Measurements from ENCODE around the gene LOX.

The LOX gene

GRCh38 chr5:122062205-122062604 is 15.9 kb downstream of the LOX start:
- no peak for DNase-seq (ENCODE audit: low read depth)

GRCh38 chr5:122056913-122057312 is 21.1 kb downstream of the LOX start:
- H3K4me3 ChIP-seq (ENCODE audit: low read depth, low read length): no peak overlapping the region

More at GRCh38 chr5:122062205-122062604, 15.9 kb downstream of the LOX start:
- no peak for TF ChIP-seq CTCF (IDR thresholded peaks at IDR 0.05; ENCODE audit: control insufficient read depth, extremely low read depth, insufficient read depth)
- H3K4me3 ChIP-seq (ENCODE audit: low read depth, low read length): no peak overlapping the region

GRCh38 chr5:122054266-122054665 is 23.8 kb downstream of the LOX start:
- peak; percentile 85 for DNase-seq (ENCODE audit: low read depth)
- no peak for TF ChIP-seq CTCF (IDR thresholded peaks at IDR 0.05; ENCODE audit: control insufficient read depth, extremely low read depth, insufficient read depth)
- no peak overlapping the region for H3K4me3 ChIP-seq (ENCODE audit: low read depth, low read length)

More at GRCh38 chr5:122056913-122057312, 21.1 kb downstream of the LOX start:
- DNase-seq (ENCODE audit: low read depth): no peak
- no peak for TF ChIP-seq CTCF (IDR thresholded peaks at IDR 0.05; ENCODE audit: control insufficient read depth, extremely low read depth, insufficient read depth)

GRCh38 chr5:122053181-122054109 is 24.6 kb downstream of the LOX start:
- no peak for DNase-seq (ENCODE audit: low read depth)
- H3K4me3 ChIP-seq (ENCODE audit: low read depth, low read length): no peak overlapping the region
- no peak for TF ChIP-seq CTCF (IDR thresholded peaks at IDR 0.05; ENCODE audit: control insufficient read depth, extremely low read depth, insufficient read depth)

GRCh38 chr5:122051569-122051968 is 26.5 kb downstream of the LOX start:
- TF ChIP-seq CTCF (IDR thresholded peaks at IDR 0.05; ENCODE audit: control insufficient read depth, extremely low read depth, insufficient read depth): no peak
- DNase-seq (ENCODE audit: low read depth): no peak

GRCh38 chr5:122050959-122051358 is 27.1 kb downstream of the LOX start:
- H3K4me3 ChIP-seq (ENCODE audit: low read depth, low read length): no peak overlapping the region
- no peak for TF ChIP-seq CTCF (IDR thresholded peaks at IDR 0.05; ENCODE audit: control insufficient read depth, extremely low read depth, insufficient read depth)
- no peak for DNase-seq (ENCODE audit: low read depth)

More at GRCh38 chr5:122051569-122051968, 26.5 kb downstream of the LOX start:
- H3K4me3 ChIP-seq (ENCODE audit: low read depth, low read length): no peak overlapping the region
